Right lobe of liver (tissue), 6 donors: Measurements from ENCODE around the gene KIF11. TPM values are rescaled to one million over a fixed set of nuclear protein-coding genes. Genes with fewer than 3 reads are reported as not detected.

Source experiments
- ATAC-seq, 4 donors: fragments of 200-7000 bp; cut with Tn5 transposase; one replicate each; pipeline ENCODE4 v1.9.1; 2020; ENCODE audit warnings: mild to moderate bottlenecking in 4 of 4, moderate library complexity in 4 of 4
- DNase-seq, 3 donors: peaks; one replicate each; pipeline ENCODE4 v3.0.0-alpha.2; 2020
- H3K27ac ChIP-seq, 3 donors: fragments of 200-600 bp; one replicate each; pipeline ENCODE4 v1.8.0; 2022
- H3K27me3 ChIP-seq, 2 donors: fragments of 200-600 bp; one replicate each; pipeline ENCODE4 v1.8.0; 2022
- H3K36me3 ChIP-seq, 4 donors: fragments of 200-600 bp; sonication (generic) in 1 of 4; one replicate each; pipeline versions ENCODE4 v1.5.1 to v1.8.0; 2017 to 2022; ENCODE audit warnings: control low read depth in 1 of 4
- H3K4me1 ChIP-seq, 4 donors: fragments of 200-600 bp; sonication (generic) in 1 of 4; one replicate each; pipeline versions ENCODE4 v1.5.1 to v1.8.0; 2017 to 2022; ENCODE audit warnings: control low read depth in 1 of 4
- H3K4me3 ChIP-seq, 3 donors: fragments of 200-600 bp; one replicate each; pipeline ENCODE4 v1.8.0; 2022
- H3K9me3 ChIP-seq, 4 donors: fragments of 200-600 bp; sonication (generic) in 1 of 4; one replicate each; pipeline versions ENCODE4 v1.5.1 to v1.8.0; 2017 to 2022; ENCODE audit warnings: control low read depth in 1 of 4
- POLR2A ChIP-seq: fragments of 450-650 bp; IDR thresholded peaks from one replicate; pipeline ENCODE4 v1.6.1; 2017; ENCODE audit warnings: antibody characterized with exemption, mild to moderate bottlenecking
- WGBS: methylation state at CpG from one replicate; pipeline ENCODE4 v1.1.6; 2018; ENCODE audit warnings: low coverage, low lambda C conversion rate; ENCODE audit not compliant: insufficient coverage; ENCODE audit errors: missing lambda C conversion rate; 5-methylcytosine and 5-hydroxymethylcytosine counted together
- intact Hi-C, 2 donors: fragments of 100-400 bp; cut with DNase I; formaldehyde crosslinking; loops; one replicate each; pipeline versions ENCODE4 v1.11.2 to v1.14.1; 2022
- total RNA-seq, 6 experiments: library from RNA; depleted of rRNA in 2 of 6; stranded (reverse); fragments of >200 nt in 2 of 6; fragmentation: NEBNext Ultra II Directional in 3 of 6; extraction: Animal tissue kit (Norgen Biotek cat#: 25700) in 3 of 6; gene quantifications; one replicate each; pipeline versions ENCODE4 v1.1.0 to v1.2.4, GENCODE V29; 2016 to 2023
- TF ChIP-seq, protein P1 (sequence below), 4 donors: fragments of 200-600 bp in 3 of 4; fragments of 450-650 bp in 1 of 4; IDR thresholded peaks; one replicate each; pipeline versions ENCODE4 v1.5.1 to v1.8.0; 2016 to 2022; ENCODE audit warnings: antibody characterized with exemption in 4 of 4, mild to moderate bottlenecking in 2 of 4
- donor health status: DM: no; HTN: yes; CAD: no.
- donor health status: DM: no; HTN: no; CAD: no.
- donor health status: DM: no; HTN: no; CAD: no.
- donor health status: DM: no; HTN: yes; CAD: no.
- donor health status: DM: no; HTN: yes; CAD: no.

Gene KIF11
- total RNA-seq, 6 experiments from 2014 or later = 0.35 to 1.4 (median 0.83) TPM

DNA sequence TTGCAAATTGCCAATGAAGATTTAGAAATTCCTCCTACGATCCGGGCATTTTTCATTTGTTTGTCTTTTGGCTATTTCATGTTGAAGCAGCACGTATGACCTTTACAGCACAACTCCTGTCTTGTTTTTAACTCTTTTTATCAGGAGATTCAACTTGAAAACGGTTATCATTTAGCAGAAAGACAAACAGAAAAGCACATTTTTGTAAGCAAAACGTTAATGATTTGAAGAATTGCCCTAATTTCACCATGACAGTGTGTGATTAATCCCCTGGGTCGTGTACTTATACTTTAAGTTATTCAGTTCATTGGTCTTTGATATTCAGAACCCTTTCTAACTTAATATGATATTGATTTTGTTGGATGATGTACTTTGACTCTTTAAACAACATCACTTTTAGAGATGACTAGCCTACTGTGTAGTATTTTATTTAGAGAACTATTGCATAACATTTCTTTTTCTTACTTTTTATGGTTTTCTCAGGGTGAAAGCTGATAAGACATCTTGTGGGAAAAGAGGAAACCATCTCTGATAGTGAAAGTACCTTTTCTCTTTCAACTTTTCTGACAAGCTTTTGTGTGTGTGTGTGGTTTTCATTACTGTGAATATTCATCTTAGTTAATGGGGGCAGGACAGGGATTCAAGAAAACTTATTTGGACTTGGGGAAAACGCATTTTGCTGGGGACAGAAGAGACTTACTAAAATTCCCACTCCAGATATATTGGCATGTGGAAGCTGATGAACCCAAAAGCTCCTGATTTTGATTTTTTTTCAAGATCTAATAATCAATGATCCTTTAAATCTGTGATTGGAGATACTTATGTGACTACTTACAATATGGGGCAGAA is 105.0 kb downstream of the KIF11 start:
- WGBS = 21% methylated on average over 7 of the region's 7 CpGs
- peak overlapping the region; percentile 73 to 94 (median 91) for H3K27ac ChIP-seq

DNA sequence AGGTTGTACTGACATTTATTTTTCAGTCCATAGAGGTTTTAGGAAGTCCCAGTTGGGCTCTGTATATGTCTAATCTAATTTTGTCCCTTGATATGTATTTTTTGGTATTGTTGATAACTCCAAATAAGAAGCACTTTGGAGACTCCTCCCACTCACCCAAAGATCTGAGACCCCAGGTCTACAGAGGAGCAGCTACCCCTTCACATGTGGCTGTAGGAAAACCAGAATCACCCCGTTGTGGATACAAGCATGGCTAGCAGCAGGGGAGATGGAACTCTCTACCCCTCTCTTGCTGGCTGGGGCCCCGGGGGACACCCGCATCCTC is 106.2 kb downstream of the KIF11 start:
- H3K27me3 ChIP-seq = no peaks in the 10 kb centered on the region
- 10% methylated on average over 1 of the region's 3 CpGs for WGBS
- H3K4me1 ChIP-seq = peaks cover 0 to 38% (median 7%) of the 10 kb centered on the region in 4 donors
- ATAC-seq = no peak
- peak overlapping the region; percentile 55 to 65 (median 64) for H3K27ac ChIP-seq
- H3K9me3 ChIP-seq = no peaks in the 10 kb centered on the region
- TF ChIP-seq, protein P1, sequence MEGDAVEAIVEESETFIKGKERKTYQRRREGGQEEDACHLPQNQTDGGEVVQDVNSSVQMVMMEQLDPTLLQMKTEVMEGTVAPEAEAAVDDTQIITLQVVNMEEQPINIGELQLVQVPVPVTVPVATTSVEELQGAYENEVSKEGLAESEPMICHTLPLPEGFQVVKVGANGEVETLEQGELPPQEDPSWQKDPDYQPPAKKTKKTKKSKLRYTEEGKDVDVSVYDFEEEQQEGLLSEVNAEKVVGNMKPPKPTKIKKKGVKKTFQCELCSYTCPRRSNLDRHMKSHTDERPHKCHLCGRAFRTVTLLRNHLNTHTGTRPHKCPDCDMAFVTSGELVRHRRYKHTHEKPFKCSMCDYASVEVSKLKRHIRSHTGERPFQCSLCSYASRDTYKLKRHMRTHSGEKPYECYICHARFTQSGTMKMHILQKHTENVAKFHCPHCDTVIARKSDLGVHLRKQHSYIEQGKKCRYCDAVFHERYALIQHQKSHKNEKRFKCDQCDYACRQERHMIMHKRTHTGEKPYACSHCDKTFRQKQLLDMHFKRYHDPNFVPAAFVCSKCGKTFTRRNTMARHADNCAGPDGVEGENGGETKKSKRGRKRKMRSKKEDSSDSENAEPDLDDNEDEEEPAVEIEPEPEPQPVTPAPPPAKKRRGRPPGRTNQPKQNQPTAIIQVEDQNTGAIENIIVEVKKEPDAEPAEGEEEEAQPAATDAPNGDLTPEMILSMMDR (IDR thresholded peaks at IDR 0.05) = no peak
- TF ChIP-seq POLR2A = no peak
- peaks cover 0 to 15% (median 2%) of the 10 kb centered on the region in 4 donors for H3K36me3 ChIP-seq
- H3K4me3 ChIP-seq = peak overlapping the region; percentile 30 to 56 (median 48)
- intact Hi-C loops = no loop called here
- no peak for DNase-seq

More for the DNA sequence above, 105.0 kb downstream of the KIF11 start:
- Histone ChIP-seq H3K4me1 (peaks cover 0 to 44% (median 10%) of the 10 kb centered on the region in 4 donors), H3K36me3 (peaks cover 0 to 15% (median 2%) of the 10 kb centered on the region in 4 donors), H3K4me3 (no peak overlapping the region), H3K27me3 (no peaks in the 10 kb centered on the region), H3K9me3 (no peaks in the 10 kb centered on the region)
- DNase-seq = no peak
- intact Hi-C loops = no loop called here
- TF ChIP-seq POLR2A = no peak
- TF ChIP-seq, protein P1 (IDR thresholded peaks at IDR 0.05) = peak in 1 of 4 donors; percentile 7
- ATAC-seq = peak; percentile 32 to 73 (median 48)

DNA sequence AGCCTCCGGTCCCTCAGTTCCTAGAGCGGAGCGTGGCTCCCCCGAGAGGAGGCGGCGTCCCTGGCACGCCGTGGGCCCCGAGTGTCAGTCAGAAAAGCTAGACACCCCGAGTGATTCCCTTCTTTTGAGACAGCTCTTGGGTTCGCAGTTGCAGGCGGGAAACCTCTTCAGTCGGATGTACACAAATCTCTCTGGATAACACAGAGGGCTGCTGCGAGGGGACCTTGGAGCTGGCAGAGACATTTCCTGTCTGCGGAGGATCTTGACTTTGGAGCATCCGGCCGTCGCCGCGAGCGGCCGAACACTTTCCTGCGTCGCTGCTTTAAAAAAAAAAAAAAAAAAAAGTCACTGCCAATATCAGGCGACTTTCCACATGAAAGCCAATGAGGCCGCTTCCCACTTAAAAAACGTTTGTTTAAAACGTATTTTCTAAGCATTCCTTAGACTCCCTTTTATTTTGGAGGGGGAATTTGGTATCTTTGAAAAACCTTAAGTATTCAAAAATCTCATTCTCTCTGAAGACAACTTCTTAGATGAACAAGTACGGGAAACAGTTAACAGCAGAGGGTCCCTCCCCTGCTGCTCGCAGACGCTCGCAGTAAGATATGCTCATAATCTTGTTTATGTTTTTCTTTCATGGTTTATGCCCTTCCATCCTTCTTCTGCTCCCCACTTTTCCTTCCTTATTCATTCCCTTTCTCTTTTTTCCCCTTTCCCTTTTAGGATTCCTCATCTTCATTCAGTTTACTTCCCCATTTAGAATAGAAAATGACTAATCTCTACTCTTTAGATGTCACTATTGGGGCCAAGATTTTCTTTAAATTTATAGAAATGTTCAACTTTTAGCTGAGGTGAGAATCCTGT is 106.8 kb downstream of the KIF11 start:
- H3K27me3 ChIP-seq = no peaks in the 10 kb centered on the region

DNA sequence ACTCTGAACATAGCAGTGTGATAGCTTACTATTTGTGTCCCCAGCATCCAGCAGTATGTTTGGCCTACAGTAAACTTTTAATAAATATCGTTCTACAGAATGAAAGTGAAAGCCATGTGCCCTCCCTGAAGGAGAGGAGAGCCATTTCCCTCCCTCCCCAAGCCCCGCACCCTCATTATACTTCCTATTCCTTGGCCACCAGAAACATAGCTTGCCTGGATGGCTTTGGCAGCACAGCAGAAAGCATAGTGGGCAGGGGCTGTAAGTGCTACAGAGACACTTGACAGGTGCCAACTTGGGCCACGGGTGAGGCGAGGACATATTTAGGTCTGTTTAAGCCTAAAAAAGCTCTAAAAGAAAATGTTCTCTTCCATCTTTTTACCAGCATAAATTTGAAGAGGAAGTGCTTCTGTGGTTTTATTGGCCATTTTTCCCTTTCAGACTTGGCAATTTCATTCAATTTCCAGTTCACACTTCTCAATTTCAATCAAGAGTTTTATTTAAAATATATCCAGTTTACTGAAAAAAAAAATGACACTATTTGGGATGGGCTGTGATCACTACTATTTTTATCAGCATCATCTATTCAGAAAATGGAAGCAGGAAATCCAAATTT is 109.5 kb downstream of the KIF11 start:
- peak in 2 of 4 donors; percentile 3 to 4 for ATAC-seq
- H3K9me3 ChIP-seq = no peaks in the 10 kb centered on the region
- no peaks in the 10 kb centered on the region for H3K27me3 ChIP-seq
- intact Hi-C loops = no loop called here
- no peak for DNase-seq
- no peaks in the 10 kb centered on the region for H3K36me3 ChIP-seq
- 36% methylated on average over 4 of the region's 4 CpGs for WGBS
- TF ChIP-seq, protein P1 (IDR thresholded peaks at IDR 0.05) = no peak
- no peak for TF ChIP-seq POLR2A
- H3K4me3 ChIP-seq = no peak overlapping the region
- no peak overlapping the region for H3K27ac ChIP-seq
- peaks cover 0 to 17% (median 3%) of the 10 kb centered on the region in 4 donors for H3K4me1 ChIP-seq

More for the DNA sequence above, 106.8 kb downstream of the KIF11 start:
- ATAC-seq (peak; percentile 13 to 45 (median 25)), DNase-seq (peak in 2 of 3 donors; percentile 60 to 64)
- intact Hi-C loops = no loop called here
- WGBS = 7% methylated on average over 20 of the region's 32 CpGs
- TF ChIP-seq, protein P1 (IDR thresholded peaks at IDR 0.05) = no peak
- TF ChIP-seq POLR2A = peak; percentile 11
- Histone ChIP-seq H3K4me3 (peak overlapping the region; percentile 30 to 56 (median 48)), H3K36me3 (peaks cover 0 to 9% (median 2%) of the 10 kb centered on the region in 4 donors), H3K27ac (peak overlapping the region; percentile 55 to 65 (median 64)), H3K9me3 (no peaks in the 10 kb centered on the region), H3K4me1 (peaks cover 0 to 33% (median 7%) of the 10 kb centered on the region in 4 donors)
